H1 (cell line): Measurements from ENCODE around the gene LRRC74A. TPM values are rescaled to one million over a fixed set of nuclear protein-coding genes. Genes with fewer than 3 reads are reported as not detected.

Experiments
- CBX8 ChIP-seq: fragments of 300-800, 300-1000 bp; sonication (generic); IDR thresholded peaks from 2 replicates; pipeline ENCODE4 v1.7.1; 2016; ENCODE audit warnings: low read depth, low read length, borderline replicate concordance
- CEBPB ChIP-seq: IDR thresholded peaks from 2 replicates; pipeline ENCODE4 v1.6.1; 2012; ENCODE audit warnings: low read depth, low read length
- CHD7 ChIP-seq: fragments of 300-600 bp; sonication (generic); IDR thresholded peaks from 2 replicates; pipeline ENCODE4 v1.7.1; 2012; ENCODE audit warnings: low read length, moderate library complexity, mild to moderate bottlenecking, inconsistent platforms; ENCODE audit not compliant: insufficient replicate concordance
- CREB1 ChIP-seq: IDR thresholded peaks from 2 replicates; pipeline ENCODE4 v1.6.1; 2012; ENCODE audit warnings: inconsistent platforms
- MAFK ChIP-seq: IDR thresholded peaks from 2 replicates; pipeline ENCODE4 v1.6.1; 2012; ENCODE audit warnings: low read depth, mild to moderate bottlenecking, improper control_type of control experiment, low read length
- NANOG ChIP-seq: IDR thresholded peaks from 2 replicates; pipeline ENCODE4 v1.6.1; 2011; ENCODE audit warnings: low read length, low read depth, mild to moderate bottlenecking, inconsistent platforms; ENCODE audit not compliant: insufficient read depth, poor library complexity, severe bottlenecking
- NRF1 ChIP-seq: IDR thresholded peaks from 2 replicates; pipeline ENCODE4 v1.6.1; 2011; ENCODE audit warnings: mild to moderate bottlenecking, low read depth, low read length, improper control_type of control experiment
- POU5F1 ChIP-seq: IDR thresholded peaks from 2 replicates; pipeline ENCODE4 v1.6.1; 2011; ENCODE audit warnings: low read depth, mild to moderate bottlenecking, low read length, moderate library complexity
- SP4 ChIP-seq: IDR thresholded peaks from 2 replicates; pipeline ENCODE4 v1.6.1; 2012; ENCODE audit warnings: low read length, inconsistent platforms
- TEAD4 ChIP-seq: IDR thresholded peaks from 2 replicates; pipeline ENCODE4 v1.6.1; 2012; ENCODE audit warnings: low read depth, low read length, inconsistent platforms, mixed read lengths
- polyA plus RNA-seq, 7 experiments: library from polyadenylated mRNA; depleted of rRNA in 3 of 7; stranded (reverse) in 5 of 7; unstranded in 2 of 7; fragments of >200 nt in 5 of 7; fragments of 200-250 nt in 2 of 7; gene quantifications; 1 replicate in 5 of 7; 2 replicates in 1 of 7; 4 replicates in 1 of 7; pipeline versions ENCODE4 v1.2.1 to v1.2.3, GENCODE V29; 2011 to 2013; ENCODE audit warnings: missing spikeins in 2 of 7, mixed read lengths in 2 of 7
- total RNA-seq: library from RNA; stranded (reverse); fragmentation: NEBNext Ultra II Directional; extraction: Animal tissue kit (Norgen Biotek cat#: 25700); gene quantifications from 2 replicates; pipeline ENCODE4 v1.2.1, GENCODE V29; 2021

LRRC74A gene
- total and polyA plus RNA-seq, 2 of the 8 experiments (the other 6 are each of a cell fraction or from before 2014, with no cell fraction given): not detected

- no peak for TF ChIP-seq CHD7
- TF ChIP-seq MAFK: no peak
- TF ChIP-seq POU5F1: no peak
- no peak for TF ChIP-seq CBX8
- TF ChIP-seq CEBPB: no peak
- TF ChIP-seq NANOG: no peak
- peak; percentile 83 for TF ChIP-seq CREB1
- peak; percentile 31; the same call in 1 of the 2 replicates for TF ChIP-seq NRF1
- no peak for TF ChIP-seq SP4
- peak; percentile 23; the same call in 1 of the 2 replicates for TF ChIP-seq TEAD4
These were observed 13.5 kb upstream of the LRRC74A start, which contains the start of gene ANGEL1 (continued) for GRCh38 chr14:76812422-76813383.
